HEK293T (cell line): ENCODE results near the gene SLC22A9.

Experiments used
- ARNT ChIP-seq: fragments of 450-650 bp; IDR thresholded peaks from 2 replicates; pipeline ENCODE4 v1.6.1; 2017; ENCODE audit warnings: mild to moderate bottlenecking
- BHLHE40 ChIP-seq: fragments of 450-650 bp; IDR thresholded peaks from 2 replicates; pipeline ENCODE4 v1.6.1; 2016; ENCODE audit warnings: mild to moderate bottlenecking, moderate library complexity, borderline replicate concordance
- CTBP1 ChIP-seq: fragments of 450-650 bp; IDR thresholded peaks from 2 replicates; pipeline ENCODE4 v1.6.1; 2016; ENCODE audit warnings: borderline replicate concordance
- ELF4 ChIP-seq: fragments of 450-650 bp; IDR thresholded peaks from 2 replicates; pipeline ENCODE4 v1.6.1; 2017; ENCODE audit warnings: antibody characterized with exemption
- FOXA1 ChIP-seq: fragments of 450-650 bp; IDR thresholded peaks from 2 replicates; pipeline ENCODE4 v1.6.1; 2016; ENCODE audit warnings: mild to moderate bottlenecking
- FOXM1 ChIP-seq: fragments of 450-650 bp; IDR thresholded peaks from 2 replicates; pipeline ENCODE4 v1.6.1; 2017; ENCODE audit warnings: mild to moderate bottlenecking, borderline replicate concordance
- L3MBTL2 ChIP-seq: fragments of 450-650 bp; conservative IDR thresholded peaks from 2 replicates; pipeline ENCODE4 v1.6.1; 2016; ENCODE audit warnings: mild to moderate bottlenecking
- PKNOX1 ChIP-seq: fragments of 450-650 bp; IDR thresholded peaks from 2 replicates; pipeline ENCODE4 v1.6.1; 2016
- SP1 ChIP-seq: fragments of 450-650 bp; IDR thresholded peaks from 2 replicates; pipeline ENCODE4 v1.6.1; 2017
- SUZ12 ChIP-seq: fragments of 450-650 bp; IDR thresholded peaks from 2 replicates; pipeline ENCODE4 v1.6.1; 2016; ENCODE audit warnings: mild to moderate bottlenecking
- TARDBP ChIP-seq: fragments of 450-650 bp; IDR thresholded peaks from 2 replicates; pipeline ENCODE4 v1.6.1; 2016

- TF ChIP-seq FOXA1 (no peak), CTBP1 (no peak), FOXM1 (no peak), SUZ12 (no peak), PKNOX1 (peak; percentile 56), ARNT (no peak), BHLHE40 (no peak), ELF4 (no peak), SP1 (no peak), L3MBTL2 (no peak), TARDBP (no peak)
These were observed 90.0 kb downstream of the SLC22A9 start for GRCh38 chr11:63459586-63459985.
